CD14-positive monocyte (primary cell): ENCODE data around the gene MRGPRF. TPM values are rescaled to one million over a fixed set of nuclear protein-coding genes. Genes with fewer than 3 reads are reported as not detected.

Source experiments
- DNase-seq, 3 donors: peaks; one replicate each; pipeline ENCODE4 v3.0.0-alpha.2; 2011 to 2022
- H2AFZ ChIP-seq: 2 replicates; pipeline ENCODE4 v1.6.0; 2012; ENCODE audit warnings: mild to moderate bottlenecking, low read depth, low read length, inconsistent platforms; ENCODE audit not compliant: insufficient read depth, poor library complexity, severe bottlenecking
- H3K27ac ChIP-seq, 2 donors: 1 replicate in 1 of 2; 2 replicates in 1 of 2; pipeline ENCODE4 v1.5.1; 2012 to 2013; ENCODE audit warnings: low read length in 2 of 2, control low read depth in 1 of 2, inconsistent platforms in 1 of 2, low read depth in 1 of 2, mild to moderate bottlenecking in 1 of 2
- H3K27me3 ChIP-seq, 2 donors: one replicate each; pipeline versions ENCODE4 v1.6.0 to v1.6.1; 2011 to 2013; ENCODE audit warnings: low read length in 2 of 2; ENCODE audit not compliant: control insufficient read depth in 2 of 2, insufficient read depth in 2 of 2
- H3K36me3 ChIP-seq, 2 donors: replicated peaks in 1 of 2; 1 replicate in 1 of 2; 2 replicates in 1 of 2; pipeline versions ENCODE4 v1.5.1 to v1.6.1; 2012 to 2013; ENCODE audit warnings: low read length in 2 of 2, control low read depth in 1 of 2, inconsistent platforms in 1 of 2, mild to moderate bottlenecking in 1 of 2; ENCODE audit not compliant: insufficient read depth in 2 of 2, control insufficient read depth in 1 of 2
- H3K4me1 ChIP-seq, 2 donors: 1 replicate in 1 of 2; 2 replicates in 1 of 2; pipeline versions ENCODE4 v1.5.1 to v1.6.1; 2012 to 2013; ENCODE audit warnings: low read length in 2 of 2, control low read depth in 1 of 2, inconsistent platforms in 1 of 2, mild to moderate bottlenecking in 1 of 2, moderate library complexity in 1 of 2; ENCODE audit not compliant: insufficient read depth in 2 of 2, control insufficient read depth in 1 of 2
- H3K4me2 ChIP-seq: replicated peaks from 2 replicates; pipeline ENCODE3; 2012; ENCODE audit warnings: low read length, moderate library complexity, mild to moderate bottlenecking; ENCODE audit not compliant: poor library complexity, severe bottlenecking; ENCODE audit errors: extremely low read depth
- H3K4me3 ChIP-seq, 3 experiments: fragments of 200-600 bp in 1 of 3; sonication (generic) in 1 of 3; replicated peaks in 1 of 3; 1 replicate in 2 of 3; 2 replicates in 1 of 3; pipeline ENCODE4 v1.5.1; 2011 to 2013; ENCODE audit warnings: low read length in 3 of 3, mild to moderate bottlenecking in 3 of 3, control low read depth in 2 of 3, low read depth in 2 of 3, inconsistent platforms in 1 of 3, moderate library complexity in 1 of 3
- H3K79me2 ChIP-seq: 2 replicates; pipeline ENCODE4 v1.6.0; 2012; ENCODE audit warnings: mild to moderate bottlenecking, control low read depth, inconsistent platforms, low read length, moderate library complexity; ENCODE audit not compliant: insufficient read depth
- H3K9ac ChIP-seq: 2 replicates; pipeline ENCODE4 v1.6.0; 2017; ENCODE audit warnings: low read length, mild to moderate bottlenecking; ENCODE audit not compliant: insufficient read depth, poor library complexity, severe bottlenecking
- H3K9me3 ChIP-seq, 2 donors: replicated peaks in 1 of 2; 1 replicate in 1 of 2; 2 replicates in 1 of 2; pipeline versions ENCODE4 v1.5.1 to v1.6.1; 2012 to 2013; ENCODE audit warnings: low read length in 2 of 2, control low read depth in 1 of 2; ENCODE audit not compliant: control insufficient read depth in 1 of 2, insufficient read depth in 1 of 2
- H4K20me1 ChIP-seq: 2 replicates; pipeline ENCODE4 v1.6.0; 2012; ENCODE audit warnings: mild to moderate bottlenecking, low read length, control low read depth, moderate library complexity; ENCODE audit not compliant: insufficient read depth
- H3K27ac Mint-ChIP-seq, 7 donors: one replicate each; pipeline ENCODE4 v1.8.0; 2020; ENCODE audit warnings: mild to moderate bottlenecking in 7 of 7, mixed read lengths in 7 of 7, moderate library complexity in 6 of 7, inconsistent platforms in 2 of 7
- H3K27me3 Mint-ChIP-seq, 3 donors: one replicate each; pipeline ENCODE4 v1.8.0; 2021 to 2022; ENCODE audit warnings: low read depth in 3 of 3, mild to moderate bottlenecking in 3 of 3, mixed read lengths in 3 of 3, moderate library complexity in 3 of 3, inconsistent platforms in 1 of 3
- H3K36me3 Mint-ChIP-seq, 2 donors: one replicate each; pipeline ENCODE4 v1.8.0; 2020; ENCODE audit warnings: mixed read lengths in 2 of 2, inconsistent platforms in 1 of 2, mild to moderate bottlenecking in 1 of 2
- H3K4me1 Mint-ChIP-seq: one replicate; pipeline ENCODE4 v1.8.0; 2020; ENCODE audit warnings: mild to moderate bottlenecking, mixed read lengths
- H3K4me3 Mint-ChIP-seq, 2 donors: one replicate each; pipeline ENCODE4 v1.8.0; 2020; ENCODE audit warnings: mild to moderate bottlenecking in 2 of 2, mixed read lengths in 2 of 2, moderate library complexity in 1 of 2
- H3K9me3 Mint-ChIP-seq, 7 donors: one replicate each; pipeline ENCODE4 v1.8.0; 2020 to 2022; ENCODE audit warnings: mixed read lengths in 7 of 7, mild to moderate bottlenecking in 6 of 7, moderate library complexity in 6 of 7, inconsistent platforms in 2 of 7
- WGBS: methylation state at CpG from one replicate; pipeline ENCODE4 v1.1.5; 2013; ENCODE audit warnings: missing lambda C conversion rate; ENCODE audit not compliant: insufficient coverage; 5-methylcytosine and 5-hydroxymethylcytosine counted together
- intact Hi-C, 2 donors: fragments of 100-400 bp; cut with micrococcal nuclease; formaldehyde crosslinking; loops; one replicate each; pipeline versions ENCODE4 v1.15.0 to v1.15.1; 2023
- polyA plus RNA-seq, 3 donors: library from polyadenylated mRNA; depleted of rRNA in 1 of 3; unstranded in 2 of 3; stranded (reverse) in 1 of 3; fragments of 300-500 nt in 2 of 3; fragments of >200 nt in 1 of 3; fragmentation: Illumina TruSeq in 2 of 3; gene quantifications; 1 replicate in 2 of 3; 2 replicates in 1 of 3; pipeline ENCODE4 v1.2.3, GENCODE V29; 2012 to 2021
- TF ChIP-seq, protein P1 (sequence below): fragments of 200-600 bp; IDR thresholded peaks from one replicate; pipeline ENCODE4 v1.8.0; 2022; ENCODE audit warnings: antibody characterized with exemption, mild to moderate bottlenecking

MRGPRF gene
- polyA plus RNA-seq, 3 donors, result 0.22 to 0.23 TPM; not detected in 1

DNA sequence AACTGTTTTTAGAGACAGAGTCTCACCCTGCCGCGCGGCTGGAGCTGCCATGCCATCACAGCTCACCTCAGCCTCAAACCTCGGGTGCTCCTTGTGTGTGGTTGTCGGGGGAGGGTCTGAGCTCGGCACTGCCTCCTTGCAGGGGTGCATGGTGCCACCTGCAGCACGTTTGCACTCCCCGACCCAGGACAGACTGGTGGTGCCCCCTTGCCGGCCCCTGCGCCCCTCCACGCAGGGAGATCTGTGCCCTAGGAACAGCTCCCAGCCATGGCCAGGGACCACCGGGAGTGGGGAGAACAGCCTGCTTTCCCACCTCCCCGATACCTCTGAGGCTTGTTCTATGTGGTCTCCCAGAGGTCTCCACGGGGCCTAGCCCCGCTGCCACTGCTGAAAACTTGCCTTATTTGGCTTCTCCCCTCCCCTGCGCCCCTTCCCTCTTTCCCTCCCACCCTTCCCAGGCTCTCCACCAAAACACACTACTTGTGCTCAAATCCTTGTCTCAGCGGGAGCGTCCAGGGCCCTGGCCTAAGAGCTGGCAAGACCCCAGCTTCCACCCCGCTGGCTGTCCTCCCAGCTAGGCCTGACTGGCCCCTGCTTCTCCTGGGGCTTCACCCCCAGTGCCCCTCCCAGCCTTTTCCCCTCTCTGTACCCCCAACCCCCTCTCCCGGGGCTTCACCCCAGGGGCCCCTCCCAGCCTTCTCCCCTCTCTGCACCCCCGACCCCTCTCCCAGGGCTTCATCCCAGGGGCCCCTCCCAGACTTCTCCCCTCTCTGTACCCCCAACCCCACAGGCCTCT, 22.3 kb upstream of the MRGPRF start:
- Mint-ChIP-seq H3K27ac (peak overlapping the region in 1 of 7 donors; percentile 78), H3K9me3 (peaks cover 0 to 2% (median 0%) of the 10 kb centered on the region in 7 donors)

DNA sequence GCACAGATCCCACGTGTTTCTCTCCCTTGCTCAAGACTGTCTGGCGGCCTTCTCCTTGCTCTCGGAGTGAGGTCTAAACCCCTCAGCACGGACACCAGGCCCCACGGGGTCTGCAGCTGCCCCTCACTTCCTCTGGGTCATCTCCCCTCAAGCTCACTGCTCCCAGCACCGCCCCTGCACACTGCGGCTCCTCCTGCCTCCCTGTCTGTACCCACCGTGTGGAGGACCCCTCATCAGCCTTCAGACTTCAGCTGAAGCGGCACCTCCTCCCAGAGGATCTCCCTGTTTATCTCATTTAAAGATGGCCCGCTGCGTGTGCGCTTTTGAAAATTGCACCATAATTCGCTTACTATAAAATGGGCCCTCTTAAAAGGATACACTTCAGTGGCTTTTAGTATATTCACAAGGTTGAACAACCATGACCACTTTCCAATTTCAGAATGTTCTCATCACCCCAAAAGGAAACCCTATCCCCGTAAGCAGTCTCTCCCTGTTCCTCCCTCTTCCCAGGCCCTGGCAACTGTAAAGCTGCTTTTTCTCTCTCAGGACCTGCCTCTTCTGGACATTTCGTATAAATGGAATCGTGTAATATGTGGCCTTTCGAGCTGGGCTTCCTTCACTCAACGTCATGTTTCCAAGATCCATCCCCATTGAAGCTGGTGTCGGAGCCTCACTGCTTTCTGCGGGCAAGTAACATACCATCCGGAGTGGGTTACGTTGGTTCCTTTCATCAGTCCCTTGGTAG, 21.2 kb upstream of the MRGPRF start:
- H3K27ac ChIP-seq, result no peak overlapping the region
- H3K36me3 ChIP-seq, result no peaks in the 10 kb centered on the region
- peaks cover 0 to 2% (median 0%) of the 10 kb centered on the region in 7 donors for H3K9me3 Mint-ChIP-seq
- no peaks in the 10 kb centered on the region for H3K27me3 Mint-ChIP-seq
- H3K36me3 Mint-ChIP-seq, result no peaks in the 10 kb centered on the region
- no peaks in the 10 kb centered on the region for H3K79me2 ChIP-seq
- no peak overlapping the region for H3K4me3 ChIP-seq
- no peak overlapping the region for H3K9ac ChIP-seq
- no peaks in the 10 kb centered on the region for H3K9me3 ChIP-seq
- no peak overlapping the region for H2AFZ ChIP-seq
- peaks cover 55% of the 10 kb centered on the region for H3K4me1 Mint-ChIP-seq
- intact Hi-C loops, result no loop called here
- peaks cover 55 to 64% of the 10 kb centered on the region in 2 donors for H3K4me1 ChIP-seq
- no peak overlapping the region for H3K4me2 ChIP-seq
- no peaks in the 10 kb centered on the region for H3K27me3 ChIP-seq
- H3K4me3 Mint-ChIP-seq, result no peak overlapping the region
- no peaks in the 10 kb centered on the region for H4K20me1 ChIP-seq
- peak overlapping the region in 2 of 7 donors; percentile 1 to 34 for H3K27ac Mint-ChIP-seq
- TF ChIP-seq, protein P1, sequence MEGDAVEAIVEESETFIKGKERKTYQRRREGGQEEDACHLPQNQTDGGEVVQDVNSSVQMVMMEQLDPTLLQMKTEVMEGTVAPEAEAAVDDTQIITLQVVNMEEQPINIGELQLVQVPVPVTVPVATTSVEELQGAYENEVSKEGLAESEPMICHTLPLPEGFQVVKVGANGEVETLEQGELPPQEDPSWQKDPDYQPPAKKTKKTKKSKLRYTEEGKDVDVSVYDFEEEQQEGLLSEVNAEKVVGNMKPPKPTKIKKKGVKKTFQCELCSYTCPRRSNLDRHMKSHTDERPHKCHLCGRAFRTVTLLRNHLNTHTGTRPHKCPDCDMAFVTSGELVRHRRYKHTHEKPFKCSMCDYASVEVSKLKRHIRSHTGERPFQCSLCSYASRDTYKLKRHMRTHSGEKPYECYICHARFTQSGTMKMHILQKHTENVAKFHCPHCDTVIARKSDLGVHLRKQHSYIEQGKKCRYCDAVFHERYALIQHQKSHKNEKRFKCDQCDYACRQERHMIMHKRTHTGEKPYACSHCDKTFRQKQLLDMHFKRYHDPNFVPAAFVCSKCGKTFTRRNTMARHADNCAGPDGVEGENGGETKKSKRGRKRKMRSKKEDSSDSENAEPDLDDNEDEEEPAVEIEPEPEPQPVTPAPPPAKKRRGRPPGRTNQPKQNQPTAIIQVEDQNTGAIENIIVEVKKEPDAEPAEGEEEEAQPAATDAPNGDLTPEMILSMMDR, result no peak
- 83% methylated on average over 17 of the region's 22 CpGs for WGBS
- no peak for DNase-seq

More for the DNA sequence above, 22.3 kb upstream of the MRGPRF start:
- Histone ChIP-seq H3K4me2 (no peak overlapping the region), H3K4me3 (no peak overlapping the region), H3K79me2 (no peaks in the 10 kb centered on the region), H2AFZ (no peak overlapping the region), H3K36me3 (no peaks in the 10 kb centered on the region), H4K20me1 (no peaks in the 10 kb centered on the region), H3K4me1 (peaks cover 55 to 64% of the 10 kb centered on the region in 2 donors), H3K9ac (no peak overlapping the region), H3K9me3 (no peaks in the 10 kb centered on the region), H3K27me3 (no peaks in the 10 kb centered on the region), H3K27ac (no peak overlapping the region)
- no peak for DNase-seq
- intact Hi-C loops, result no loop called here
- Mint-ChIP-seq H3K36me3 (no peaks in the 10 kb centered on the region), H3K4me3 (no peak overlapping the region), H3K27me3 (no peaks in the 10 kb centered on the region), H3K4me1 (peaks cover 56% of the 10 kb centered on the region)
- TF ChIP-seq, protein P1, result no peak
- 92% methylated on average over 16 of the region's 21 CpGs for WGBS
